HG03045 (cell line): Measurements from ENCODE around the gene KIAA1958.
"Not testable (repeated sequence)": the region's sequence is repeated elsewhere in the genome, so short reads cannot be mapped to it uniquely, and the experiment has no call there.

Source experiments
- ATAC-seq: cut with Tn5 transposase; IDR thresholded peaks from one replicate; pipeline ENCODE4 v1.9.1; 2021; ENCODE audit warnings: mild to moderate bottlenecking, moderate library complexity; ENCODE audit not compliant: unreplicated experiment

Gene KIAA1958

GRCh38 chr9:112654282-112654681 lies 167.7 kb downstream of the KIAA1958 start:
- ATAC-seq: no peak

DNA sequence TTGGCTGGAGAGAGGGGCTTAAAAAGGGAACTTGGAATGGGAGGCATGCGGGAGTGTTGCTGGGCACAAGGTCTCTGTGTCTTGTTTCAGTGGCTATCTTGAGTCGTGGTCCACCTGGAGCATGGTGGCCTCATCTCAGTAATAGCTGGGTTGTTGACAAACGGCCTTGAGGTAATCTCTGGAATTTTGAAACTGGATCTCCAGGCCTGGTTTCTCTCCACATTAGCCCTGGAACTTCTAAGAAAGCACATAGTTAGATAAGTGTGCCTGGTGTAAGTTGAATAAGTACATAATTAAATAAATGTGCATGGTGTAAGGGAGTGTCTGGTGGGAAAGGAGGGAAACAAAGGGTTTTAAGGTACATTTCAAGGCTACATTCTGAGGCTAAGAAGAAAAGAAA lies 169.0 kb downstream of the KIAA1958 start:
- ATAC-seq: no peak

- ATAC-seq: no peak
These were observed 173.3 kb downstream of the KIAA1958 start for GRCh38 chr9:112659906-112660305.

DNA sequence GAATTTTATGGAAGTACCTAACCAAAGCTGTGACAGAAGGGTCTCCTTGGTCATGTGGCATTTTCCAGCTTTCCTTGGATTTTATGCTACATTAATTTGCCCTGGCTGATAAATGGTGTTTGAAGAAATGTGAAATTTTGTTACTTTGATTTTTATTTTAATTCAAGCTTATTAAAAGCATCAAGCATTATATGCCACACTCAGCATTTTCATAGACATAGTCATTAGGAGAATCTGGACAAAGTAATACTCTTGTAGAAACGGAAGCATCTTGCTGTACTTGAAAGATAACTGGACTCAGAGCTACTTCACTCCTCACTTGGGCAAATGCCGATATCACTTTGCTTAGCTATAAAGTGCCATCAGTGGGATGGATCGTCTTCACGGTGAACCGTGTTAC lies 177.1 kb downstream of the KIAA1958 start:
- no peak for ATAC-seq

DNA sequence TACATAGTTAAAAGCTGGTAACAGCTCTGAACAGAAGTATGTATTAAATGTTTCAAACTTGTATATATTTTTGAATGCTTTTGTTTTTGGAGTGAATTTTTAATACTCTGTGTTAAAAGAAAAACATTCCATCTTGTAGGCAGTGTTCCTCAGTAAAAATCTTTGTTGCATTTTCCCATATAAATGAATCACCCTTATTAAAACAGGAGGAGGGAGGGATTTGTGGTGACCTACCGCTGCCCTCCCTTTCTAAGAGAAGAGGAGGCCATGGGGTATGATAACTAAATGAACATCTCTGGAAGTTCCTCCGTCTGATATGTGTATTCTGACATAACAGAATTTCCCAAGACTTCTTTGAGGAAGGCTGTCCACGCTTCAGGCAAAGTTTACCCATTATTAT lies 177.9 kb downstream of the KIAA1958 start:
- ATAC-seq: no peak

DNA sequence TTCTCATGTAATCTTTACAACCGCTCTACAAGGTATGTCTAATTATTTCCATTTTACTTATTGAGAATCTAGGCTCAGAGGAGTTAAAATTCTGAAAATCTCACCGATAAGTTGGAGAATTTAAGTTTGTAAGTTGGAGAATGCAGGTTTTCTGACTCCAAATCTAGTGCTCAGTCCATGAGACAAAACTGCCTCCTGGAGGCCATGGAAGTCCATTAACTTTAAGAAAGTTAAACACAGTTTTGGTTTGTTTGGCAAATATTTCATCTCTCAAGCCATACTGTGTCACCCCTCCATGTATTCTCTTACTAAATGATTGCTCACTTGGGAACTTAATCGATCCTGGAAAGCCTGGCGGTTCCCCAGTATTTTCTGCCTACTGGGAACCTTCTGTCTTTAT lies 178.7 kb downstream of the KIAA1958 start:
- ATAC-seq: no peak

- no peak for ATAC-seq
These were observed 182.7 kb downstream of the KIAA1958 start for GRCh38 chr9:112669326-112669725.

- ATAC-seq: no peak
These were observed 184.5 kb downstream of the KIAA1958 start for GRCh38 chr9:112670991-112671625.

GRCh38 chr9:112673221-112673620 lies 186.6 kb downstream of the KIAA1958 start:
- ATAC-seq: not testable (repeated sequence)

- ATAC-seq: no peak
These were observed 190.4 kb downstream of the KIAA1958 start for GRCh38 chr9:112677040-112677439.

DNA sequence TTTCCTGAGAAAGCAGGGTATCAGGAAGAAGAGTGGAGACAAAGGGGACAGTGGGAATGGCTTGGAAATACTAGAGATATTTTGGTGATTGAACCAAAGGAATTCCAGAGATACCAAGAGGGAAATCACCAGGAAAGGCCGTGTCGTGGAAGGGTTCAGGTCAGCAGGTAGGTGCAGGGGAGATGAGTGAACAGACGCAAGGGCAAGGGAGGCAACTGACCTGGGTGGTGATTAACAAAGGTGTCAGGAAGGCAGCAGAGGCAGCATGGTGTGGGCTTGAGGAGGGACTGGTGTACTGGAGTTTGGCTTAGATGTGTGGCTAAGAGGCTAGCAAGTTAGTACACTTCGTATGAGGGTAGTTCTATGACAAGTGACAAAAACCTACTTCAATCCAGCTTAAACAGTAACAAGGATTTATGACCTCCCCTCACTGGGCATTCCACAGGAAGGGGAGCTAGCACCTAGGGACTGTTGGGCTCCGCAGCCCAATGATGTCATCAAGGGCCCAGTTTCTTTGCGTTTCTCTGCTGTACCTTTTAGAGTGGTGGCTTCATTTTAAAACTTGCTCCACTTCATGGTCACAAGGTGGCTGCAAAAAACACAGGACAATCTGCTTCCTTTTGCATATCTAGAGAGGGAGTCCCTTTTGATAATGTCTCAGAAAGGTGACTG lies 194.2 kb downstream of the KIAA1958 start:
- ATAC-seq: no peak

DNA sequence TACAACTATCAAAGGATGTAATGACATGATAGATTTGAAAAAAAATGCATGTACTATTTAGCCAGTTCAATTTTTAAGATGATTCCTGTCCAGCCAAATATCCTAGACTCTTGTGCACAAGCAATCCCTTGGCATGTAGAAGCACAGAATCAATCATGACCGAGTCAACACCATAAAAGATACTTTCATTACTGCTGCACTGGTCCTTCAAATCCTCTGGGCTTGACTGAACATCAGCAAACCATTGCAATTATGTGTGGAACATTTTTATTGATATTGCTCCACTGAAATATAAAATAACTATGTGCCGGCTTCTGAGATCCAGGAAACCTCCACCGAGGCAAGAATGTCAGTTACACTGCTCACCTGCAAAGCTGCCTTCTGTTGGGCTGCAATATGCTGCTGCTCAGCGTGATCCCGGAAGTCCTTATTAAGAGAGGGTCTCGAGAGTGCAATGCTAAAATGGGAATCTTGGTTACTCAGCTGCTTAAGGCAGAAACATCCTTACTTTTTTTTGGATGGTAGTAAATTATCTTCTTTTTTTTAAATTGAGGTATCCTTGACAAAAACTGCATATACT lies 202.6 kb downstream of the KIAA1958 start:
- ATAC-seq: no peak

GRCh38 chr9:112694706-112695555 lies 208.3 kb downstream of the KIAA1958 start:
- no peak for ATAC-seq

DNA sequence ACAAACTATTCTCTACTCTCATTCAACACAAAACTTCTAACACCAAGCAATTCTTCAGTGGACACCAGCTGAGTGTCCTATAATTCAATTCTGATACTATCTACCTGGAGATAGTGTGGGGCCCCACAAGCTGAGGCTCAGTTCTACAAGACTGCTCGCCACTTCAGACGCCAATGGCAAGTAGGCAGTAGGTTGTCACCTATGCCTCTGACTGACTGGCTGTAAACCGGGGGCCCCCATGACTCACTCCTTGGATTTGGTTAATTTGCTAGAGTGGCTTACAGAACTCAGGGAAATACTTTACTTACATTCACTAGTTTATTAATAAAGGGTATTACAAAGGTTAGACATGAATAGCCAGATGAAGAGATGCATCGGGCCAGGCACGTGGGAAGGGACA lies 209.8 kb downstream of the KIAA1958 start:
- ATAC-seq: no peak

GRCh38 chr9:112699230-112699629 lies 212.6 kb downstream of the KIAA1958 start:
- ATAC-seq: peak; percentile 64

- ATAC-seq: no peak
These were observed 213.5 kb downstream of the KIAA1958 start for GRCh38 chr9:112700085-112700484.

DNA sequence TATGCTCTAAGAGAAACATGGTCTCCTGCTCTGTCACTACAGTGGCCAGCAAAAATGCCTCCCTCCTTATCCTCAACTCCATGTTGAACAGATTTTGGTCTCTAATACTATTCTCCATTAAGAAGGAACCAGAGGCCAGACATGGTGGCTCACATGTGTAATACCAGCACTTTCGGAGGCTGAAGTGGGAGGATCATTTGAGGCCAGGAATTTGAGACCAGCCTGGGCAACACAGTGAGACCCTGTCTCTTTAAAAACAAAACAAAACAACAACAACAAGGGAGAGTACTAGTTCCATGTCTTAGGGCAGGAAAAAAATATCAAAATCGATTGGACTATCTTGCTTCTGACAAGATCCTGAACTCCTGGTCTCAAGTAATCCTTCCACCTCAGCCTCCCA lies 216.7 kb downstream of the KIAA1958 start:
- no peak for ATAC-seq

DNA sequence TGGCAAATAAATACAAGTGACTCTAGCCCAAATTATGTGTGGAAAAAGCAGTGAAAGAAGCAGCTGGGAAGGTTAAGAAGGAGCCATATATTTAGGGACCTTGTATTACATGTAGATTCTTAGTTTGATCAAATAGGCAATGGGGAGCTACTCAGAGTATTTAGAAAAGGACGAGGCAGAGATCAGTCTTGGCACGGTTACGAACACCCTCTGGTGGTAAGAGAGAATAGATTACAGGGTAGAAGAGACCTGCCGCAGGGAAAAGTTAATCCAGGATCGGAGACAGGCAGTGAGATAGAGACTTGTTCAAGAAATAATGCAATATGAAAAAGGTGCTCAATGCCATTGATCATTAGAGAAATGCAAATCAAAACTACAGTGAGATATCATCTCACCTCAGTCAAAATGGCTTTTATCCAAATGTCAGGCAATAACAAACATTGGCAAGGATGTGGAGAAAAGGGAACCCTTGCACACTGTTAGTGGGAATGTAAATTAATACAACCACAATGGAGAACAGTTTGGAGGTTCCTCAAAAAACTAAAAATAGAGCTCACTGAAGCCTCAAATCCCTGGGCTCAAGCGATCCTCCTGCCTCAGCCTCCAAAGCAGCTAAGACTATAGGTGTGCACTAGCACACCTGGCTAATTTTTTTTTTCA lies 219.3 kb downstream of the KIAA1958 start:
- ATAC-seq: no peak

GRCh38 chr9:112711050-112711689 lies 224.5 kb downstream of the KIAA1958 start:
- no peak for ATAC-seq

- ATAC-seq: no peak
These were observed 226.1 kb downstream of the KIAA1958 start for GRCh38 chr9:112712678-112713077.
